GM19467 (cell line): ENCODE measurements around the gene MT1HL1.

Source experiments
- ATAC-seq: cut with Tn5 transposase; IDR thresholded peaks from one replicate; pipeline ENCODE4 v1.9.1; 2021; ENCODE audit warnings: mild to moderate bottlenecking, moderate library complexity; ENCODE audit not compliant: unreplicated experiment

Gene MT1HL1

DNA sequence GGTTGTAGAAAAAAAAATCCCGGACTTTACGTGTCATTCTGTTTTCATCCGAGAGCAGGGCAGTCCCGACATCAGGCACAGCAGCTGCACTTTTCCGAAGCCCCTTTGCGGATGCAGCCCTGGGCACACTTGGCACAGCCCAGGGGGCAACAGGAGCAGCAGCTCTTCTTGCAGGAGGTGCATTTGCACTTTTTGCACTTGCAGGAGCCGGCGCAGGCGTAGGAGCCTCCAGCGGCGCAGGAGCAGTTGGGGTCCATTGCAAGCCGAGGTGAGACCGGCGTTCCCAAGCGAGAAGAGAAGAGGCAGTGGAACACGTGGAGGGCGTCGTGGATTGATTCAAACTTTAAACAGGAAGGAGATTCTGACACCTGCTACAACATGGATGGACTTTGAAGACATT is at the start of gene MT1HL1:
Gene MT1HL1, minus strand, starts transcription at position 326 of the 400 bp plus-strand sequence. Its CDS starts 69 bp downstream, at position 257.
- ATAC-seq, result no peak

DNA sequence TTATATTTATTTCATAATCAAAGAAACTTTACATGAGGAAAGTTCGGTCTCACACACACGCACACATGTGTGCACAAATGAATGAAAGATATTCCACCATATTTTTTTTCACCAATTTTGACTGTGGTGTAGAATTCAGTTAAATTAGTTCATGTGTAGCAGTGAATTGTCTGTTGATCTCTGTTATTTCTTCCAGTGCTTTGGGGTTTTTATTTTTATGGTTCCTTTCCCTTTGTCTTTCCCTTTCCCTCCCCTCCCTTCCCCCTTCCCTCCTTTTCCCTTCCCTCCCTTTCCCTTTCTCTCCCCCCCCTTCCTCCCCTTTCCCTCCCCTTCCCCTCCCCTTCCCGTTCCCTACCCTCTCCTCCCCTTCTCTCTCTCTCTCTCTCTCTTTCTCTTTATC is 46.7 kb upstream of the MT1HL1 start:
- no peak for ATAC-seq

DNA sequence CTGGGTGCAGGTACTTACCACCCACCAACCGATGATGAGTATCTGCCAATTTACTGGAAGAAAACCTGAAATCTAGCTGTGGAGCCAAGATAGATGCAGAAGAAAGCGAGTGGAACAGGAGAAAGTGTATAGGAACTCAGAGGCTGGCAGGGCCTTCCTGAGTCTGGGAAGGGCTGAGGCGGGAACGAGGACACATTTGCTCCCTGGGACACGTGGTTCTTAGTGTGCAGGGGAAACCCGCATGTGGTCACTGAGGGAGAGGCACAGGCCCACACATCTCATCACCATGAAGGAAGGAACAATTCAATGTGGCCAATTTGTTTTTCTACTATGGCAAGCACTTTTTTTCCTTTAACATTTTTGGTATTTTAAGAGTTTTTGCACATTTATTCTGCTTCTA is 45.9 kb upstream of the MT1HL1 start:
- no peak for ATAC-seq

DNA sequence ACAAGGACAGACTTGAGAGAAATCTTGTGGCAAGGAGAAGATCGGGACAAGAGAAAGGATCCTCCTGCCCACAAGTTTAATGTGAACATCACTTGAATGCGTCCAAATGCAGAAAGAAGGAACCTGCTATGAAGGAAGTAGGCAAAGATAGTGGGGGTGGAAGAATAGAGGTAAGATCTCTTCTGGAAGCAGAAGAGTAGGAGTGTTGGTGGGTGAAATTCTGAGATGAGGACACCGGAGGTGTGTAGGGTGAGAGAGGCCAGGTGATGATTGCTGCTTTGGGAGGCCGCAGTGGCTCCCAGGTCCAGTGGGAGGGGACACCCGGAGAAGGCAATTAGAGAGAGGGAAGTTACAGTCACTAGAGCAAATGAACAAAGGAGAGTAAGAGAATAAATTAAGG is 44.6 kb upstream of the MT1HL1 start:
- ATAC-seq, result no peak

DNA sequence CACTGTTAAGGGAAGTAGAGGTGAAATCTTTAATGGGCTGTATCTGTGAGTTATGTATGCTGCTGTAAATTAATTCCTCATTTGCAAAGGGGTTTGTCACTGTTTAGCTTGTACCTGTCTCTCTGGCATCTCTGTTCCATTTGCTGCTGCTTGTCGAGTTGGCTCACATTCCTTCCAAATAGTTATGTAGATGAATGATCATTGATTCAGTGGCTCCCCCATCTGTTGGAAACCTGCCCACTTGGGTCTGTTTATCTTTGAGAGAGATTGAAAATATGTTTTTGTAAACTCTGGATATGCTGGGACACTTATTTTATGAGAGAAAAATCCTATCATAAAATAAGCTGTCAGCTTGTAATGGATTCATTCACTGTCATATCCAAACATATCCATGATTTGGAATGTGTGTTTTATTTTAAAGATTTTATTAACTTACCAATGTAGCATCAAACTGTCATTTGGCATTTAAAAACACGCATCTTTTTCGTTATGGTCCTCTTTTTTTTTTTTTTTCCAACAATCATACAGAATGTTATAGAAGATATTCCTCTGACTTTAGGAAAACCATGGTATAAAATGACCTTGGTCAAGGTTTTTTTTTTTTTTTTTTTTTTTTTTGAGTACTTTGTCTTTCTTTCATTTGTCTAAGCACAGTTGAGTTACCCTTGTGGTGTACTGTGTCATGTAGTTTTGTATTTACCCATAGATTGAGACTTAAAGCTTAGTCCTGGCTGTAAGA is 41.2 kb upstream of the MT1HL1 start:
- no peak for ATAC-seq

DNA sequence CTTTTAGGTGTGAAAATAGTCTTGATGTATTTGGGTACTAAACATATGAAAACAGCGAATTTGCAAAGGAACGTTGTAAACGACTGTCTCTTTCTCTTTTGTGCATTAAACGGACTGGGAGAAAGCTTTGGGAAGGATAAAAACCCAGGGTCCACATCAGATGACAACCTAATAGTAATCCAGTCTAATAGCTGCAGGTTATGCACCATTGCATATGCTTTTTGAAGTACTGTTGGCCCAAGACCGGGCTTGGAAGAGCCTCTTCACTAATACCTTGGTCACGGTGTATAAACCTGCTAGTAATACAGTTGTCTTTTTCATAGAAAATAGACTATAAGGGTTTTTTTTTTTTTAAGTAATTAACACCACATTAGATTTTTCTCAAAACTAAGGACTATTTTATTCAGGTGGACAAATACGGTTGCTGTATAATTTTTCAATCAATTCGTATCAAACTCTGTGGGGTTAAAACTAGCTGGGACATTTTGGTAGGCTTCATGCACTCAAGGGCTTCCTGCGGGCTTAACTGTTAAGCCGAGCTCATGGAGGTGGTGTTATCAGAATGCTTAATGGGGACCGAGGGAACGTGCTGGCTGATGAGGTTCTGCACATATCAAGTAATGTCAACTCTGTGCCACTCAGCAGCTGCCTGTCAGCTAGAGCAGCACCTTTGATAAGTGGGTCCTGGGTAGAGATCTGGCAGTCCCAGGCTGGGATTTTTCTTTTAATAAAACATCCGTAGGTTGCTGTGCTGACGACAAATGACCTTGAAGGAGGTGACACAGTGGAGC is 39.8 kb upstream of the MT1HL1 start:
- ATAC-seq, result no peak

DNA sequence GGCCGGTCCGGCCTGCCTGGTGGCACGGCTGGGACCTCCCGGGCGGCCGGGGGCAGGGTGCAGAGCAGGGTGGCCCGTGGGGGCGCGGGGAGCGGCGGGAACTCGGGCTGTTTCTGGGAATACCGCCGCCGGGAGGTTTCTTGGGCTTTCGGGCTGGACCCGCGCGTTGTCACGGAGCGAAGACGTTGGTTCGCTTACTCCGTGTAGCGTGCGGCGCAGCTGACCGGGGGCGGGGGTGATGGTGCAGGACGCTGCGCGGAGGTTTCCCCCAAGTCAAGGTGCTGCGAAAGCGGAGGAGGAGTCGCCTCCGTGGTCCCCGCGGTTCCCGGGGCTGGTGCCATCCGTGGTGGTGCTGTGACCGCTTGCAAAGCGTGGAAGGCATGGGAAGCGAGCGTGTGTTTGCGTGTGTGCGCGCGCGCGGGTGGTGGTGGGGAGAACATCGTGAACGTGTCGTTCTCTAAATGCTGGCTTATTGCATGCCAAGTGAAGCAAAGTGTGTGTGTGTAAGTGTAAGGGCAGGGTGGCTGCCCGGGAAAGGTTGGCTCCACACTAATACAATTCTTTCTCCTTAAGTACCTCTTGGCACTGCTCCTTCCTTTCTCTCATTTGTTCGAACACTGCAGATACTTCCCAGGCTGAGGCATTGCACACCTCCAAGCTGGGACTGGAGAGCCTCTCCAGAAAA is 38.8 kb upstream of the MT1HL1 start:
- no peak for ATAC-seq

DNA sequence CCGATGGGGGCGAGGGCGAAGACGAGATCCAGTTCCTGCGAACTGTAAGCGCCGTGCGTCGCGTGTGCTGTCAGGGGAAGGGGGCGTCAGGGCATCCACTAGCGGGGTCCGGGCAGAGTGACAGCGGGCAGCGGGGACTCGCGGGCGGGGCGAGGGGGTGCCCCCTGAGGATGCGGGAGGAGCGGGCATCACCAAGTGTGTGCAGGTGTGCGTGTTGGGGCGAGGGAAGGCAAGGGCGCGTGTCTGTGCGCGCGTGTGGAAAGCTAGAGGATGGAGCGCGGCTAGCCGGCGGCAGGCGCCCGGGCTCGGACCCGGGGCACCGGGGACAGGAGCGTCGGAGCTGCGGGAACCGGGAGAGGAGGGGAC is 38.3 kb upstream of the MT1HL1 start:
- ATAC-seq, result no peak

DNA sequence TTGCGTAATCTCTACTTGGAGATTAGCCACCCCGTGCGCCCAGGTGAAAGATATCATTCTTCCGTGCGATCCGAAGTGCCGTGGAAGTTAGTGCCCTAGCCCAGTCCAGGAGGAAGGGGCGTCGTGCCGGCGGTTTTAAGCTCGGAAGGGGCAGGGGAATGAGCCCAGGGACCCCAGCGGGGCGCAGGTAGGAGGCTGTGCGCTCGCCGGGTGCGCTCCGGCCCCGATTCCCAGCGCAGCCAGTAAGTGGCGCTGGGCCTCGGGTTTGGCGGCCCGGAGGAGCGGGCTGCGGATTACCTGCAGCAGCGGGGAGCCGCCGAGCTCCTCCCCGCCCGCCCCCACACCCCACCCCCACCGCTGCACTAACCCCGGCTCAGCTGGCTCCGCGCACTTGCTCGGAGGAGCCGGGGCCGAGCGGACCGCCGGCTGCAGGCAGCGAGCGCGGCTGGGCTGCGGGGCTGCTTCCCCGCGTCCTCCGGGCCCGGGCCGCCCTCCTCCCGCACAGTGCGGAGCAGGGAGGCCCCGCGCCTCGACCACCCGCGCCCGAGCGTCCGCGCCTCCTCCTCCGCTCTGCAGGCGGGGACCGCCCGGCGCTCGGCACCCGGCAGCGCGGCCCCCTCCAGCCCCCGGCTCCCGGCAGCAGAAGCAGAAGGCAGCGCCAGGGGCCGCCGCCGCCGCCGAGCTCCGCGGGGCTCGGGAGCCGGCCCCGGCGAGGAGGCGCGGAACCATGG is 37.7 kb upstream of the MT1HL1 start, which contains the start of gene RYR2:
Gene RYR2, plus strand, starts transcription at position 390 of the 731 bp plus-strand sequence. Its CDS starts 338 bp downstream, at position 728.
- ATAC-seq, result no peak

DNA sequence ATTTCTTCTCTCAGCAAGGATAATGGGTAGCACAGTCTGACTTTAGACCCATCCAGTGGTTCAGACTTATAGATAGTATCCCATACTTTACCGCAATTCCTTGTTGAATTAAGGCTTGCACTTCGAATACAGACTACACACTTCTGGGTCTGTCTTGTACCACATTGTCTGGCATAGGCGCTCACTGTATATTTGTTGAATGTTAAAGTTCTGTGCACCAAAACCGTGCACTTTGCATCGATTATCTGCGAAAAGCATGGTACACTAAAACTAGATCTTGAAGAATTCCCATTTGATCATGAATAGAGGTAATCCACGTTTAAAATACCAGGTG is 37.2 kb upstream of the MT1HL1 start:
- no peak for ATAC-seq

DNA sequence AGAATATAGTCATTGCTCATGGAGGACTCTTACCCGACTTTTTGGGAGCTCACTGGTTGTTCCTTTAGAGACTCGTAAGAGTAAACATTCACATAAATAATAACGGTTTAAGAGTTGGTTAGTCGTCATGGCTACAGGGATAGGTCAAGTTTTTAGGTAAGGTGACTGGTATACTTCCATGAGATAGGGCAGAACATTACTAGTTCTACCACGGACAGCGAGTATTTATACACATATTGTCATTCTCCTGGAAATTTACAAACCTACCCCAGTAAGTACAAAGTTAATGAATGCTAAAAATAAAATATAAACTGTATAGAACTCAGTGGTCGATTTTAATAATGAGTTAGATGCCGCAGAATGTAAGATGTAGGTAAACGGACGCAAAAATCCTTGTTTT is 36.6 kb upstream of the MT1HL1 start:
- no peak for ATAC-seq

DNA sequence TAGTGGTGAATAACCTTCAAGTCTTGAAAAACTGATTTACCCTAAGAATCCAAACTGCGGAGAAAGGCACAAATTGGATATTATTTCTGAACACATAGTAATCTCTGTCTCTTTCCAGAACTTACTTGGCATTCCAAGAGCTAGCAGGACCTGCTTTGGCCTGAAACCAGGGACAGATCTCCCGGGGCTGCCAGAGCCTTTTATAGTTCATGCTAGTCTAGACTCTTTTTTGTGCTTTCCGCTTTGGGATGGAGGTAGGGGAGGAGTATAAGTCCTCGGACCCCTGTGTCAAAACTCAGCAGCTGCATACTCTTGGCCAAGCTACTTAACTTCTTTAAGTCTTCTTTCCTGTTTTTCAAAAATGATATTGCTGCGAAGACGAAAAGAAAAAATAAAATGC is 34.0 kb upstream of the MT1HL1 start:
- ATAC-seq, result no peak

DNA sequence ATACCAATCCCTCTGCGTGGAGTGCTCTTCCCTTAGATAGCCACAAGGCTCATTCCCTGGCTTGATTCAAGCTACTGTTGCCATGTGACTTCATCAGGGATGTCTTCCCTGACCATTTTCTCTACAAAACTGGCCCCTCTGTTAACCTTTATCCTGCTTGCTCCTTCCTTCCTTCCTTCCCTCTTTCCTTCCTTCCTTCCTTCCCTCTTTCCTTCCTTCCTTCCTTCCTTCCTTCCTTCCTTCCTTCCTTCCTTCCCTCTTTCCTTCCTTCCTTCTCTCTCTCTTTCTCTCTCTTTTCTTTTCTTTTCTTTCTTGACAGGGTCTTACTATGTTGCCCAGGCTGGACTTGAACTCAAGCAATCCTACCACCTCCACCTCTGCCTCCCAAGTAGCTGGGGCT is 31.5 kb upstream of the MT1HL1 start:
- no peak for ATAC-seq

DNA sequence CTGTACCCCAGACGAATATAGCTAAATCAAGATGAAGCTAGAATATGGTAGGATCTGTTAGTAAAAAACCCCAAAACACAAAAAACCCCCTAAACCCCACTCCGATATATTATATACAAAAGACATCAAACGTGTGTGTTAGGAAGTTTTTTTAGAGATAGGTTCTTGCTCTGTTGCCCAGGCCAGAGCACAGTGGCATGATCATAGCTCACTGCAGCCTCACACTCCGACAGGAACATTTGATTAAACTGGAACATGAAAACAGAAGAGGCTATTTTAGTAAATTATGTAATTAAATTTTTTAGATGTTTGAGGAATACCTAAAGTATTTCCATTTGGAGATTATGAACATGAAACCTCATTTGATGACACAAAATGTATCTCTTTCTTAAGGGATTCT is 29.6 kb upstream of the MT1HL1 start:
- no peak for ATAC-seq

DNA sequence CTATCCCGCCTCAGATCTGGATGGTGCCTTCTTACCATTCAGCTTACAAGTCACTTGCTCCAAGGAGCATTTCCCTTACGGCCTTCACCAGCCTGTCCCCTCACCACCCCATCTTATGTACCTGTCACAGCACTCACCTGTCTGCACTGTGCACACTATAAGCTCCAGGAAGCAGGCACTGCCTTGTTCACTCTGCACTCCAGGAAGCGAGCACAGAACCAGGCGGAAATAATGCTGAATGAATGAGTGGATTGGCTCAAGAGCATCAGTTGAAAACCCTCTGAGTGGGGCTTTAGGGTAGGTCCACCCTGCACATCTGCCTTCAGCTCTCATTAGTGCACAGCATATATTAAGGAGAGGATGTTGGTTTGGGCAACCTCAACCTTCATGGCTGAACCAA is 28.8 kb upstream of the MT1HL1 start:
- ATAC-seq, result no peak

DNA sequence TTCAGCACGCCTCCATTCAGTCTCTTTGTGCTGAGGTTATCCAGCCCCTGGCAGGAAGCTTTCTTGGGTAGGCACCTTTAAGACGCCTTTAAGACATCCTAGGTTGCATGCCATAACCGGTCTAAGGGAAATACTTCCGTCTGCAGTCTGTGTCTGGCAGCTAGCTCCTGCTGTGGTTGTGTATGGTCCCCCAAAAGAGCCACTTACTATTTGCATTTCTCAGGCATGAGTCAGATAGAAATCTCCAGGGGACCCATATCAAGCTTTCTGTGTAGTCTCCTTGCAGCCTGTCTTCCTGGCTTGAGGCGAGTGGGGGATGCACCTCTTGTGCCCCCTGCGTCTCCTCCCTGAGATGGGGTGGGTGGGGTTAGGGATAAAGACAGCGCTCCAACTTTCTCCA is 27.8 kb upstream of the MT1HL1 start:
- ATAC-seq, result no peak

DNA sequence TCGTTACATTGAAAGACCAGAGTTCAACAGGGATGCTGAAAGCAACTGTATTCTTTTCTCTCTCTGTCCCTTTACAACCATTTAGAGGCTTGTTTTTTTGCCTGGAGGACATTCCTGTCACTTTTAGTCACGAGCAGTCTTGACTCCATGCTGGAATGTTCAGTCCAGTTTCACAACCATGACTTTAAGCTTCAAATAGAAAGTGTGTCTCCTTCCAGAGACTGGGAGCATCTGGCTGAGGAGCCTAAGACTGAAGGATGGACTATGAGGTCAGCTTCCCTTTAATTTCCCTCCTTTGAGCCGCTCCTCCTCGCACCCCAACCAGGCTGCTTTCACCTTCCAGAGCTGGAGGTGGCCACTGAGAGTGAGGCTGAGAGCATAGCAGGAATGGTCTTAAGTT is 27.2 kb upstream of the MT1HL1 start:
- no peak for ATAC-seq

DNA sequence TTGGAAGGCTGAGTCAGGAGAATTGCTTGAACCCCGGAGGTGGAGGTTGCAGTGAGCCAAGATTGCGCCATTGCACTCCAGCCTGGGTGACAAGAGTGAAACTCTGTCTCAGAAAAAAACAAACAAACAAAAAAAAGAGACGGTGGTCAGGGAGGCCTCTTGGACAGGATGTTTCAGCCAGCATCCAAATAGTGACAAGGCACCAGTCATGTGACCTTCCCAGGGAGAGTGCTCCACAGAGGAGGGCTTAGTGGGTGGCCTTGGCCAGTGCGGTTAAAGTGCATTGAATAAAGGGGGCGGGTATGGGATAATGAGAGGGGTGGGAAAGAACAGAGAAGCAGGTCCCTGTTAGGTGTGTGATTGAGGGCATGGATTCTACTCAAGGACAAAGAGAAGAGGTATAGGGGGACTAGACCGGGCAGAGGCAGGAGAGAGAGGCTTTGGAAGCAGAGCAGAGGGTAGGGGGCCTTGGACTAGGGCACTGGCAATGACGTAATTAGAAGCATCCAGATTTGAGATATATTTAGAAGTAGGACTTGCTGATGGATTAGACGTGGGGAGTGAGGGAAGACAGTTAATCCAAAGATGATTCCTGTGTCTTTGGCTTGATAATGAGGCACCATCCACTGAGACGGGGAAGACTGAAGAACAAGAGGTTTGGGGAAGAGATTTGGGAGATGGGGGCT is 25.8 kb upstream of the MT1HL1 start:
- no peak for ATAC-seq

DNA sequence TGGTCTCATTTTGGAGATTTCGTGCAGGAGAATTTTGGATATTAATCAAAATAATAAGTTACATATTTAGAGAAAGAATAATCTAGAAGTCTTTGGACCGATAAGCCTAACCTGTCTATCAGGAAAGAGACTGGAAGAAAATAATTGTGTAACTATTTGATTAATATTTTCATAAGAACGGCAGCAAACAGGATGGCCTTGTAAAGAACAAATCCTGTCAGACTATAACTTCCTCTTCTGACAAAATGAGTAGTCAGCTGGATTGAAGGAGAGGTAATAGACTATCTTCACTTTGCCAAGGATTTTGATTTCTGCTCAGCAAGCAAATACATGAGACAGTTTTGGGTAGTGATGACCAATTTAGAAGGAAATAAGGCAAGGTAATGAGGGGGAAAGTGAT is 25.0 kb upstream of the MT1HL1 start:
- ATAC-seq, result no peak

DNA sequence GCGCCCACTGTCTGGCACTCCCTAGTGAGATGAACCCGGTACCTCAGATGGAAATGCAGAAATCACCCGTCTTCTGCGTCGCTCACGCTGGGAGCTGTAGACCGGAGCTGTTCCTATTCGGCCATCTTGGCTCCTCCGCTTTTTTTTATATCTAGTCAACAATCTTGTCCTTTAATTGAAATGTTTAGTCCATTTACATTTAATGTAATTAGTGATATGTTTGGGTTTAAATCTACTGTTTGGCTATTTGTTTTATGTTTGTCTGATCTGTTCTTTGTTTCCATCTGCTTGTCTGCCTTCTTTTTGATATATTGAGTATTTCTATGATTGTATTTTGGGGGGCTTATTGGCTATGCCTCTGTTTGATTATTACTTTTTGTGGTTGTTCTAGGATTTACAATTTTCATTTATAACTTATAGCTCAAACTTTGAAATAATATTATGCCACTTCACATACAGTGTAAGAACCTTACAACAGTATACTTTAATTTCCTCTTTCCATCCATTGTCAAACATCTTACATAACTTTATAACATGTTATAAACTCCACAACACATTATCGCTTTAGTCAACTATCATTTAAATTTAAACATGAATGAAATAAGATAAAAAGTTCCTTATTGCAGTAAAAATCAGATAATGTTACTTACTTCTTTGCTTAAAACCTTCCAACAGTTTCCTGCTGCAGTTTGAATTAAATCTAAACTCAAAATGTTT is 21.3 kb upstream of the MT1HL1 start:
- no peak for ATAC-seq
